Measurements from ENCODE around the gene NUTM2B.
"Not testable (repeated sequence)": the region's sequence is repeated elsewhere in the genome, so short reads cannot be mapped to it uniquely, and the experiment has no call there.

- not testable (repeated sequence) for TF ChIP-seq POLR2A (IDR thresholded peaks at IDR 0.05); CTCF (IDR thresholded peaks at IDR 0.05 in 8 of 11, conservative IDR thresholded peaks at IDR 0.05 in 3 of 11)
Measured at GRCh38 chr10:79720000-79720399, 17.0 kb downstream of the NUTM2B start.

Data from spleen (tissue), 7 donors.